Amygdala (tissue), 56 donors: ENCODE results near the gene RPGR.

Experiments used
- DNase-seq, 56 donors: peaks; one replicate each; lab custom pipeline; 2025; lab: John Stamatoyannopoulos, UW

RPGR gene

GRCh38 chrX:38335382-38335781, 8.1 kb upstream of the RPGR start:
- DNase-seq, result peak in 6 of 56 donors; percentile 0 to 17 (median 2)

- no peak for DNase-seq
Observed at GRCh38 chrX:38332505-38332904, 5.2 kb upstream of the RPGR start.

GRCh38 chrX:38327775-38328081, 419 bp upstream of the RPGR start:
- no peak for DNase-seq

GRCh38 chrX:38326086-38326485, 1.2 kb downstream of the RPGR start:
- no peak for DNase-seq

- DNase-seq, result no peak
Observed at GRCh38 chrX:38320819-38321218, 6.5 kb downstream of the RPGR start.

- DNase-seq, result no peak
Observed at GRCh38 chrX:38318606-38319005, 8.7 kb downstream of the RPGR start.

GRCh38 chrX:38318196-38318595, 9.1 kb downstream of the RPGR start:
- no peak for DNase-seq

GRCh38 chrX:38315186-38315585, 12.1 kb downstream of the RPGR start:
- no peak for DNase-seq

- DNase-seq, result no peak
Observed at GRCh38 chrX:38313190-38313589, 14.1 kb downstream of the RPGR start.

- no peak for DNase-seq
Observed at GRCh38 chrX:38312436-38312835, 14.9 kb downstream of the RPGR start.

- no peak for DNase-seq
Observed at GRCh38 chrX:38311743-38312142, 15.6 kb downstream of the RPGR start.

GRCh38 chrX:38305971-38306370, 21.3 kb downstream of the RPGR start:
- DNase-seq, result no peak

- DNase-seq, result no peak
Observed at GRCh38 chrX:38304010-38304409, 23.3 kb downstream of the RPGR start.

- no peak for DNase-seq
Observed at GRCh38 chrX:38293741-38294140, 33.6 kb downstream of the RPGR start.

- DNase-seq, result no peak
Observed at GRCh38 chrX:38287674-38288073, 39.6 kb downstream of the RPGR start.

- DNase-seq, result no peak
Observed at GRCh38 chrX:38285649-38286048, 41.7 kb downstream of the RPGR start.

GRCh38 chrX:38282049-38282448, 45.3 kb downstream of the RPGR start:
- DNase-seq, result peak in 3 of 56 donors; percentile 0

- no peak for DNase-seq
Observed at GRCh38 chrX:38279188-38279587, 48.1 kb downstream of the RPGR start.

GRCh38 chrX:38278682-38279081, 48.6 kb downstream of the RPGR start:
- DNase-seq, result no peak

- no peak for DNase-seq
Observed at GRCh38 chrX:38277802-38278201, 49.5 kb downstream of the RPGR start.

- DNase-seq, result no peak
Observed at GRCh38 chrX:38277136-38277535, 50.2 kb downstream of the RPGR start.

- no peak for DNase-seq
Observed at GRCh38 chrX:38276089-38276488, 51.2 kb downstream of the RPGR start.

GRCh38 chrX:38275615-38276014, 51.7 kb downstream of the RPGR start:
- no peak for DNase-seq

- no peak for DNase-seq
Observed at GRCh38 chrX:38273453-38273852, 53.9 kb downstream of the RPGR start.
